COR-L47 (cell line): Measurements from ENCODE around the gene COL11A2.

Experiments used
- DNase-seq: peaks from one replicate; lab custom pipeline; 2025; lab: John Stamatoyannopoulos, UW

Gene COL11A2

GRCh38 chr6:33116841-33117711, 75.2 kb downstream of the COL11A2 start:
- no peak for DNase-seq

- no peak for DNase-seq
Measured at GRCh38 chr6:33116417-33116816, 75.8 kb downstream of the COL11A2 start.

- DNase-seq: no peak
Measured at GRCh38 chr6:33114406-33114805, 77.9 kb downstream of the COL11A2 start.

GRCh38 chr6:33113755-33114154, 78.5 kb downstream of the COL11A2 start:
- no peak for DNase-seq
